ENCODE data around the gene CDK6.
"Not testable (repeated sequence)": the region's sequence is repeated elsewhere in the genome, so short reads cannot be mapped to it uniquely, and the experiment has no call there.

Gene CDK6

DNA sequence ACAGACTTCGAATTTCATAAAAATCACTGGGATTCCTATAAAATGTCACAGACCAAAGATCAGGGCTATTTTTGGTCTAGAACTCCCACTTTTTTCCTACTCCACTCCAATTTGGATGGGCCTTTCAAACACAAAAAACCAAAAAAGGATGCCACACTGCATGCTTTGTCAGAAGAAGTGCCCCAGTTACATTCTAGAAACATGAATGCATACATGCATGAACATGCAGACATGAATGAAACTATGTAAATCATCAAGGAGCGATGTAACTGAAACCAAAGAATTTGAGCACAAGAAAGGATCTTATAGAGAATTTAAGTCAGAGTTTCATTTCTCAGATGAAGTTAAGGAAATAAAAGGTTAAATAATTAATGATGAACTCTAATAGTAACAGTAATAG is 214.3 kb downstream of the CDK6 start:
- no peak for DNase-seq (ENCODE audit: low spot score)

- DNase-seq (ENCODE audit: low spot score) = no peak
These were observed 214.8 kb downstream of the CDK6 start for GRCh38 chr7:92621561-92622023.

GRCh38 chr7:92621026-92621540 is 215.3 kb downstream of the CDK6 start:
- DNase-seq (ENCODE audit: low spot score) = peak; percentile 62

DNA sequence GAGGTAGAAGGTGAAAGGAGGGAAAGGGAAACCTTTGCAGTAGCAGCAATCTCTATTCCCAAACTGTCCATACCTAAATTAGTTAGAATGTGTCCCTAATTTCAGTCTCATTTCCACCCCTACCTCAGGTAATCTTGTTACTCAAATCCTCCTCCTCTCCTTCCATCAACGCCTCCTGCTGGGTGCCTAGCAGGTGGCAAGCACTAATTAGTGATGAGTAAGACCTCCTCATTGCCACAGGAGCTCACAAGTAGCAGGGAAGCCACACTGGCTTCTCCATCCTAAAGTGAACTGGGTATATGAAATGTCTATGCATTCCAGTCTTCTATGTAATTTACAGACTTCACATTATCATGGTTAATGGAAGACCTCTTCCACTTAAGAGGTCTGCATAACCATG is 220.5 kb downstream of the CDK6 start:
- no peak for DNase-seq (ENCODE audit: low spot score)

DNA sequence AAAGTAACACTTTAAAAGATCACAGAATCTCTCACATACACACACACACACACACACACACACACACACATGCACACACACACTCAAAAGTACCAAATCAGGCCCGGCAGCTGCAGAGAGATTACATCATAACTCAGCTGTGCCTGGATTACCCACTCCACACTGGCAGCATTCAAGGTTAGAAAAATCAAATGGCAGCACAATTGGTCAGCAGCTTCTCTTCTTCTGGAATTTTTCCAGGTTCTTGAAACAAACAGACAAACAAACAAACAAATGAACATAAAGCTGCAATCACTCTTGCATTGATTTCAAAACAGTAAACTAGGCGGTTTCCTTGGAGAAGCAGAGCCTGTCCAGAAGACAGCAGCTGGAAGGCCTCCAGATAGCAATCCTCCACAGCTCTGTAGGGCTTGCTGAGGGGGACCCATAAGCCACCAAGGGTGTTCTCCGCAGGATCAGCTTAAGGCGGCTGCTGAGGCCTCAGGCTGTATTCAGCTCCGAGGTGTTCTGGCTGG is 221.7 kb downstream of the CDK6 start:
- DNase-seq (ENCODE audit: low spot score) = peak; percentile 46

- DNase-seq (ENCODE audit: low spot score) = no peak
These were observed 222.7 kb downstream of the CDK6 start for GRCh38 chr7:92613720-92614119.

DNA sequence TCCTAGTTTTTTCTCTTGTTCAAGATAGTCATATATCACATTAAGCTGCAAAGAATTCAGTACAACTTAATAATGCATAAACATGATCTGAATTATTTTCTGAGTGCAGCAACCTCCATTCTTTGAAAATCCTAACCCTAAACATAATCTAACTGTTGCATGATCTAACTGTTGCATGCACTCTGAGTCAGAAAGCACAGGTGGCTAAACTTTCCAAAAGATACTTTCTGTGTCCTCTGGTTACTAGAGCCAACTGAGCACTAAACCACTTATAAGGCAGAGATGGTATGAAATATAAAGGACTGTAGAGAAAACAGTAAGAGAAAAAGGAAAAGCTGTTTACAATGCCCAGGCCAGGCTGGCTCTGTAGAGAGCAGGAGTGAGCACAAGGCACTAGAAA is 223.2 kb downstream of the CDK6 start:
- DNase-seq (ENCODE audit: low spot score) = no peak

- peak; percentile 55 for DNase-seq (ENCODE audit: low spot score)
These were observed 223.9 kb downstream of the CDK6 start for GRCh38 chr7:92612501-92612900.

DNA sequence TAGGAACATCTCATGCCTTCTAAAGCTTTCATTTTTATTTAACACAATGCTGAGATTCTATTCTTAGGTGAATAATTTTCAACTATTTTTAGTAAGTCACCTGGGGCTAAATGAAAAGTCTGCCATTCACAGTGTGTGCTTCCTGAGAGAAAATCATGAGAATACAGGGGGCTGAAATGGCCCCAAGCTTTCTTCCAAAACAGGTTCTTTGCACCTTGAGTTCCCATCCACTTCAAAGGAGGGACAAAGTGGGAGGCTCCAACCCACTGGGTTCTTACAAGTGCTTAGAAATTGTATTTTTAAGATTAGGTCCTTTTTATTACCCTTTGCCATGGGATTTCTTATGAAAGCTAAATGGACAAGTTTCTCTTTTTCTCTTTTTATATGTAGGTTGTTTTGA is 224.6 kb downstream of the CDK6 start:
- no peak for DNase-seq (ENCODE audit: low spot score)

GRCh38 chr7:92609921-92610518 is 226.4 kb downstream of the CDK6 start:
- DNase-seq (ENCODE audit: low spot score) = no peak

GRCh38 chr7:92608380-92609322 is 227.7 kb downstream of the CDK6 start:
- DNase-seq (ENCODE audit: low spot score) = no peak

GRCh38 chr7:92606985-92607384 is 229.4 kb downstream of the CDK6 start:
- DNase-seq (ENCODE audit: low spot score) = no peak

DNA sequence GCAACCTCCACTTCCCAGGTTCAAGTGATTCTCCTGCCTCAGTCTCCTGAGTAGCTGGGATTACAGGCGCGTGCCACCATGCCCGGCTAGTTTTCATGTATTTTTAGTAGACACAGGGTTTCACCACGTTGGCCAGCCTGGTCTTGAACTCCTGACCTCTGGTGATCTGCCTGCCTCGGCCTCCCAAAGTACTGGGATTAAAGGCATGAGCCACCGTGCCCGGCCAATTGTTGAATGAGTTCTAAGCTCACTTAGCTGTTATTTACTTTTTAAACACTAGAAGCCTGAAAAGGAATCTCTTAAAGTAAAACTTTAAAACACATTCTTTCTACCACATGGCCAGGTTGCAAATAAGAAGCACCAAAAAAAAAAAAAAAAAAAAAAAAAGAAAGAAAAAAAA is 231.9 kb downstream of the CDK6 start:
- DNase-seq (ENCODE audit: low spot score) = not testable (repeated sequence)

DNA sequence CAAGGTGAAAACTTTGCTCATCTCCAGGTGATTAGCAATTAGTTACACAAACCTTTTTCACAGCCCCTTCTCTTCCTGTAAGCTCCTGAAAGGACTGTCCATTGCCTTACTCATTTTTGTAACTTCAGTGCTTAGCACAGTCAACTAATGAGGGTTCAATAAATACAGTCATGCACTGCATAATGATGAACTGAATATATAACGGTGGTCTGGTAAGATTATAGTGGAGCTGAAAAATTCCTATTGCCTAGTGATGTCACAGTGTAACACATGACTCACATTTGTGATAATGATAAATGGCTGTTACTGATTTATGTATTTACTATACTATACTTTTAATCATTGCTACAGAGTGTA is 233.3 kb downstream of the CDK6 start:
- DNase-seq (ENCODE audit: low spot score) = no peak

- DNase-seq (ENCODE audit: low spot score) = no peak
These were observed 233.9 kb downstream of the CDK6 start for GRCh38 chr7:92602352-92603088.

DNA sequence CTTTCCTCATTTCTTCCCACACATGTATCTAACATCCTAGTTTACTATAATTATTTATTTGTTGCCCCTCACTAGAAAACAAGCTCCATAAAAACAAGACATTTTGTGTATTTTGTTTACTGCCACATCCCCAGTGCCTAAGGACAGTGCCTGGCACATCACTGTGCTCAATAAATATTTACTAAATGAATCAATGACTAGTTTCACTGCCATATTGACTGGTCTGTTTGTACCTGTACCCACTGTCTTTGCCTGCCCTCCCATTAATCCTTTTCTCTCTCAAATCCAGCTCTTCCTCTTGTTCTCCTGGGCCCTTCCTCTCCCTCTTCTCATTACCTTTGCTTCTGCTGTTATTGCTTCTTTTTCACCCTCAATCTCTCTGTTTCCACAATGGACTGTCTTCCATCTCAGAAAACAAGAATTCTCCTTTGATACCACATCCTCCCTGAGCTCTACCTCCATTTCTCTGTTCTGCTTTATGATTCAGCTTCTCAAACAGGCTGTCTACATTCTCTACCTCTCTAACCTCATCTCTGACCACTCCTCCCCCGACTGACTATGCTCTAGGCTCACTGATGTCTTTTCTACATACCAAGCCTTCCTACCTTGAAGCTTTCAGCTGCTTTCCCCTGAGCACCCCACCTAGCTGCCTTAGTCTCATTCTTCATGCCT is 237.9 kb downstream of the CDK6 start:
- DNase-seq (ENCODE audit: low spot score) = no peak

DNA sequence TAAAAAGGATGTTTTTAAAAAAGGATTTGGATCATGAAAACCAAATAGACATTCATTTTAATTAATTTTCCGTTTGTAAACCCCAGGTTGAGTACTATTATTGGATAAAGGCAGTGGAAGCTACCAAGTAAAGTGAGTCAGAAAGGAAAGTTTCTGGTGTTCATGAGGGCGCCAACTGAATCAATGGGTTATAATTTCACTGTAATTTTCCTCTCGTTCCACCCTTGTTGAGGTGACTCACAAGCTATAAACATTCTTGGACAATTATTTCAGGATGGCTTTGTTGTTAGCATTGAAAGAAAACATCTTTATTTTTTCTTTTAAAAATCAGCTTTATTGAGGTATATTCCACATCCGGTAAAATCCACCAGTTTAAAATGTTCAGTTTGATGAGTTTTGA is 241.1 kb downstream of the CDK6 start:
- peak; percentile 73 for DNase-seq (ENCODE audit: low spot score)

DNA sequence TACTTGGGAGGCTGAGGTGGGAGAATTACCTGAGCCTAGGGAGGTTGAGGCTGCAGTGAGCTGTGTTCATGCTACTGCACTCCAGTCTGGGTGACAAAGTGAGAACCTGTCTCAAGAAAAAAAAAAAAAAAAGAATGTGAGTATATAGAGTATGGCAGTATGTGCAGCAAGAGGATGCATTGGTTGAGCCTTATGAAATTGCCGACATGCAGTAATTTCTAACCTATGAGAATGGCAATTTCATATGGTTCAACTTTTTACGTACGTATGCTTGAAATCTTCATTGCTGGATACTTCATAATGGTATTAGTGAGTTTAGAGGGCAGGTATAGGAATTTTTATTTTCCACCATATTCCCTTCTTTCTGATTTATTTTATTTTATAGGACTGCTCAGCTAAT is 241.6 kb downstream of the CDK6 start:
- DNase-seq (ENCODE audit: low spot score) = no peak

GRCh38 chr7:92590711-92591310 is 245.6 kb downstream of the CDK6 start:
- no peak for DNase-seq (ENCODE audit: low spot score)

DNA sequence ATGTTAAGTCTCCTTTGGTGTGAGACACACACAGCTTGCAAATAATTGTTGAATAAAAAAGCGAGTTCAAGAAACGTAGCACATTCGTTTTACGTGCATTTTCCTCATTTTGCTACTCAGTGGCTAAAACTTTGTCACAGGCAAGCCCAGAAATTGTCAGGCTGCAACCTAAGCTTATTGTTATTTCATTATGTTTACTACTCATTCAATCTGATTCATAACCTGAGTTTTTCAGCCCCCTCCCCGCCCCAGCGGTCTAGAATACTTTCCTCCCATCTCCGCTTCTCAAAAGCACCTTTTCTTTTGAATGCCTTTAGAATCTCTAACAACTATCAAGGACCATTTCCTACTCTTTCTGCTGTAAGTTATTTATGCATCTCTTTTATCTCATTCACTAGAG is 247.3 kb downstream of the CDK6 start:
- no peak for DNase-seq (ENCODE audit: low spot score)

- DNase-seq (ENCODE audit: low spot score) = no peak
These were observed 247.8 kb downstream of the CDK6 start for GRCh38 chr7:92588561-92588960.
